HG03354 (cell line): ENCODE measurements around the gene NCOA3.

ENCODE experiments used
- ATAC-seq: cut with Tn5 transposase; IDR thresholded peaks from one replicate; pipeline ENCODE4 v1.9.1; 2021; ENCODE audit warnings: mild to moderate bottlenecking; ENCODE audit not compliant: unreplicated experiment, poor library complexity, severe bottlenecking

Gene NCOA3

GRCh38 chr20:47670913-47671312, 169.2 kb downstream of the NCOA3 start:
- no peak for ATAC-seq

GRCh38 chr20:47672166-47672565, 170.5 kb downstream of the NCOA3 start:
- no peak for ATAC-seq

GRCh38 chr20:47672886-47673670, 171.4 kb downstream of the NCOA3 start:
- no peak for ATAC-seq

GRCh38 chr20:47673671-47673955, 171.9 kb downstream of the NCOA3 start:
- ATAC-seq, result no peak

DNA sequence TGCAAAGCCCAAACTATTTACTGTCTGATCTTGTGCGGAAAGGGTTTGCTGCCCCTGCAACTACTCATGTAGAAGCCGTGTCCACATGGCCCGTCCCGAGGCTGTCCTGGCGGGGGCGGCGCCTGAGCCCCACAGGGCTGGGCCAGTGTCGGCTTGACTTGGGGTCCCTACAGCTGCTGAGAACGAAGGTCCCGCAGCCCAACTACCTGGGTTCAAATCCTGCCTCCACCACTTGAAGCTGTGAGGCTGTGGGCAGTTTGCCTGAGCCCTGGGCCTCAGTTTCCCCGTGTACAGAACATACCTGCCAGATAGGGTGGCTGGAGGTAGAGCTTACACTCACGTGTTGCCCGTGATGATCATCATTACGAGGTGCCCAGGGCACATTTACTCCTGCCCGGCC, 172.5 kb downstream of the NCOA3 start:
- no peak for ATAC-seq

GRCh38 chr20:47674686-47675085, 173.0 kb downstream of the NCOA3 start:
- ATAC-seq, result no peak

DNA sequence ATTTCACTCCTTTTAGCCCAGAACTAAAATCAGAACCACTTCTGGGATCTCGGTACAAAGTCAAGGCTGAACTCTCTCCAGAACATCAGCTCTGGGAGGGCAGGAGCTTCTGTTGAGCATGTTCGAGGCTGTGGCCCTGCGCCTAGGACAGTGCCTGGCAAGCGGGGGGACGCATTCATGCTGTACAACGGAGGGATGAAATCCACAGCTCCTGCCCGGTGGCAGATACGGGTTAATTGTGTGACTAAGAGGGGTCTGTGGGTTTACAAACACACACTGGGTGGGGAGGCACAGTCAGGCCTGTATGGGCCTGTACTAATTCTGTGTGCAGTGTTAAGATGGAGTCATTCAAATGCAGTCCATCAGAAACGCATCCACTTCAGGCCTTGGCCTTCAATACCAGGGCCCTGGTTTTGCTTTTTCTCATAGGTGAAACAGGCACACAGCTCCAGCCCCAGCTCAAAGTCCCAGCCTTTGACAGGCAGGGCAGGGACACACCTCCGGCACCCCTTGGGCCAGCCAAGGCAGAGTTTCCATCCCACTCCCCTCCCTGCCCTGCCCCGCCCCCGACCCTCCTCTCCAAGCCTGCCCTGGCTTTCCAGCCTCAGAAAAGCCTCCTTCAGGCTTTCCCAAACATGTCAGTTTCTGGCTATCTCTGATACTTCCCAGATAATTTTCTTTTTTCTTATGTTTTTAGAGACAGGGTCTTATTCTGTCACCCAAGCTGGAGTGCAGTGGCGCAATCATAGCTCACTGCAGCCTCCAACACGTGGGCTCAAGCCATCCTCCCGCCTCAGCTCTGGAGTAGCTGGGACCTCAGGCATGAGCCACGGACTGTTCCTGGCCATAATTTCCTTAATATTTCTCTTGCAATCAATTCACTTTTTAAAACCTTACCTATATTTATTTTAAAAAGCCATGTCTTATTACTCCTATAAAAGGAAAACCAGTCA, 173.8 kb downstream of the NCOA3 start:
- ATAC-seq, result no peak

- no peak for ATAC-seq
Measured at GRCh38 chr20:47676219-47676721, 174.6 kb downstream of the NCOA3 start.

- no peak for ATAC-seq
Measured at GRCh38 chr20:47676912-47677634, 175.4 kb downstream of the NCOA3 start.

GRCh38 chr20:47677635-47678453, 176.2 kb downstream of the NCOA3 start:
- peak; percentile 49 for ATAC-seq

DNA sequence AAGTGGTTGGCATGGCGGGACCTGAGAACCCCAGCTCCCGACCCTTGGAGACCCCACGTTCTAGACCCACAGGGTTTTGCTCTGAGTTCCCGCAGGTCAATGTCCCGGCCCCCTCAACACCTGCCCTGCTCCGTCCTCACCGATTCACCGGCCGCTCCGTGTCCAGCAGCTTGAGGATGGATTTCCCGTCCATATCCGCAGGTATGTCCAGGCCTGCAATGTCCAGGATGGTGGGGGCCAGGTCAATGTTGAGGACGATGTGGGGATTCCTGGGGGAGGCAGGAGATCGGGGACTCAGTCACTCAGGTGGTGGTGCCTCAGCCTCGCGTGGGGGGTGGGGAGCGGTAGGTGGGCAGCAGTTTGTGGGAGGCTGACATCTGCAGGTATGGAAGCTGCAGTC, 176.8 kb downstream of the NCOA3 start:
- ATAC-seq, result no peak

- ATAC-seq, result no peak
Measured at GRCh38 chr20:47679462-47679861, 177.8 kb downstream of the NCOA3 start.

GRCh38 chr20:47680804-47681529, 179.3 kb downstream of the NCOA3 start:
- no peak for ATAC-seq

DNA sequence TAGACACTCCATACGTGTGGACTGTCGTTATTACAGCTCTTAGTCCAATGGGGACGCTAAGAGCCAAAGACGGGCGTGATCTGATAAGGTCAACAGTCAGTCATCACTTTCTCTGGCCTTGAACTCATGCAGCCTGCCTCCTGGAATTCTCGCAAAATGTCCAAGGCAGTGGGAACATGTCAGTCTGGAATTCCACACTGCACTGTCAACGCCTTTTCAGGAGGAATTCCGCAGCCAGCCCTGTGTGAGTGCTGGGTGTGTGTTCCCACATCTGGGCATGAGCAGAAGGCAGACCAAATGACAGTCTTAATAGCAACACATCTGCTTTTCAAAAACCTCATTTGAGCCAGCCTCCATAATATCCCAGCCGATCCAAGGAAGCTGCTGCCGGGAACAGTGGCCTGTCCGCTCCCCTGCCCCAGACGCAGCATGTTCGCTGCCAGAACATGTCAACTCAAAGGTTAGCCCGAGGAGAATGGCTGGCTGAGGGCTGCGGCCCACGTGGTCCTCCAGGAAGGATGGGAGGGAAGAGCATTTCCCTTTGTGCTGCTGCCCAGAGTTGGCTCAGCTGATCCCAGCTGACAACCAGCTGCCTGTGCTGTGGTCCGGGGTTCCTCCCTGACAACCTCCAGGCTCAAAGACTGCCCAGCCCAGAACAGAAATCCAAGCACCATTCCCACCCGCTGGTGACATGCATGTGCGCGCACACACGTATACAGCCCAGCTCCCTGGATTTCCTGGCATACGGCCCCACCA, 180.5 kb downstream of the NCOA3 start:
- ATAC-seq, result no peak

DNA sequence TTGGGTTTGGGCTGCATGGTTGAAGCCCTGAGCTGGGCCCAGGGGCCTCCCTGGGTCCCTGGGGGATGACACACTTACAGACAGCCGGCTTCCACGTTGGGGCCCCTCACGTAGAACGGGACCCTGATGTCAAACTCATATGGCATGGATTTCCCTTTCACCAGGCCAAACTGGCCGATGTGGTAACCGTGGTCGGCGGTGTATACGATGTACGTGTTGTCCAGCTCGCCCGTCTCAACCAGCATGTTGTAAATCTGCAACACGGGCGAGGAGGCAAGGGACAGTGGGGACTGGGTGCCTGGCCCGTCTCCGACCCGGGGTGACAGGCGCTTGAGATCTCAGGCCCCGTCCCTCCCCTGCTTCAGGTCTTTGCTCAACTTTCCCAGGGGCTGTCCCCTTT, 181.2 kb downstream of the NCOA3 start:
- ATAC-seq, result no peak

- no peak for ATAC-seq
Measured at GRCh38 chr20:47684306-47685080, 182.8 kb downstream of the NCOA3 start.

DNA sequence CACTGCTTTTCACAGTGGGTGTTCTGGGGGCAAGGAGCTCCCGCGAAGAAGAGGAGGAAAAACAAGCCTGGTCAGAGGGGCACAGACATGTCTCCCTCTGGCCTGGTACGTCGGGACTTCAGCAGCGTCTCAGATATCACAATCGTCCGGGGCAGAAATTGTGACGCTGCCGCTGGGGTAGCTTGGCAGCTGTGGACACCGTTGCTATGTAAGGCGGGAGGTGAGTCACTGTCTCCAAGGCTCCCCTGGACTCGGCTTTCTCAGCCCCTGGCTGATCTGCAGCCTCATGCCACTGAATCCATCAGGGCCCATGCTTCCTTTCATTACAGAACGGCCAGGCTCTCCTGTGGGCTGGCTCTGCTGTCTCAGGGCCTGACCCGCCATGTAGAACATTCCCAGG, 184.9 kb downstream of the NCOA3 start:
- ATAC-seq, result no peak
